PC-9 (cell line): ENCODE data around the gene PWWP2A. TPM values are rescaled to one million over a fixed set of nuclear protein-coding genes. Genes with fewer than 3 reads are reported as not detected.

Experiments
- BruUV-seq: library from RNA; stranded (reverse); fragments of 400-500 nt; replicated peaks from 2 replicates; lab custom pipeline; 2021; lab: Mats Ljungman, UMichigan
- CTCF ChIA-PET: fragments of 300-600 bp; sonication (Branson Sonifier 250); formaldehyde crosslinking; loops from one replicate; lab custom pipeline; 2022; ENCODE audit warnings: antibody characterized with exemption; lab: Charles Lee
- POLR2A ChIA-PET: fragments of 300-600 bp; sonication (Branson Sonifier 250); formaldehyde crosslinking; loops from one replicate; lab custom pipeline; 2022; ENCODE audit warnings: antibody characterized with exemption; ENCODE audit not compliant: unreplicated experiment; lab: Charles Lee
- DNase-seq, 2 experiments: peaks; one replicate each; pipeline versions ENCODE4 v3.0.0 to v3.0.0-alpha.2; 2015 to 2022; ENCODE audit warnings: mixed read lengths in 1 of 2
- H2AFZ ChIP-seq: fragments of 200-600 bp; sonication (generic); 2 replicates; pipeline ENCODE4 v1.8.1; 2017; ENCODE audit warnings: antibody characterized with exemption
- H3F3A ChIP-seq: fragments of 200-600 bp; sonication (generic); 2 replicates; pipeline ENCODE4 v1.8.1; 2017; ENCODE audit warnings: antibody characterized with exemption, mild to moderate bottlenecking, low read depth; ENCODE audit not compliant: insufficient read depth
- H3K27ac ChIP-seq: fragments of 200-600 bp; sonication (generic); 2 replicates; pipeline ENCODE4 v1.6.1; 2016; ENCODE audit warnings: mixed run types
- H3K27me3 ChIP-seq: fragments of 200-600 bp; sonication (generic); 2 replicates; pipeline ENCODE4 v1.6.1; 2016; ENCODE audit warnings: low read depth, mixed run types; ENCODE audit not compliant: insufficient read depth
- H3K36me3 ChIP-seq: fragments of 200-600 bp; sonication (generic); 2 replicates; pipeline ENCODE4 v1.6.1; 2016; ENCODE audit warnings: low read depth, mixed run types
- H3K4me1 ChIP-seq: fragments of 200-600 bp; sonication (generic); replicated peaks from 2 replicates; pipeline ENCODE4 v1.6.1; 2016; ENCODE audit warnings: mixed run types; ENCODE audit not compliant: insufficient read depth
- H3K4me2 ChIP-seq: fragments of 200-600 bp; sonication (generic); 2 replicates; pipeline ENCODE4 v1.6.1; 2017; ENCODE audit warnings: mixed run types
- H3K4me3 ChIP-seq: fragments of 200-600 bp; sonication (generic); 2 replicates; pipeline ENCODE4 v1.6.1; 2016; ENCODE audit warnings: mixed run types
- H3K79me2 ChIP-seq: fragments of 200-600 bp; sonication (generic); 2 replicates; pipeline ENCODE4 v1.6.1; 2017; ENCODE audit warnings: low read depth, mixed run types
- H3K9me2 ChIP-seq: fragments of 200-600 bp; sonication (generic); 2 replicates; pipeline ENCODE4 v1.8.1; 2017; ENCODE audit warnings: mild to moderate bottlenecking; ENCODE audit not compliant: insufficient read depth
- H3K9me3 ChIP-seq: fragments of 200-600 bp; sonication (generic); 2 replicates; pipeline ENCODE4 v1.8.1; 2016; ENCODE audit warnings: low read depth; ENCODE audit not compliant: insufficient read depth
- H4K20me1 ChIP-seq: fragments of 200-600 bp; sonication (generic); 2 replicates; pipeline ENCODE4 v1.8.1; 2017; ENCODE audit not compliant: insufficient read depth
- EZH2 ChIP-seq: fragments of 200-600 bp; sonication (generic); IDR thresholded peaks from 2 replicates; pipeline ENCODE4 v1.8.0; 2017; ENCODE audit warnings: antibody characterized with exemption, low read depth
- intact Hi-C: fragments of 100-400 bp; cut with micrococcal nuclease; formaldehyde crosslinking; loops from one replicate; pipeline ENCODE4 v1.10.0; 2022; ENCODE audit not compliant: unreplicated experiment
- total RNA-seq: library from RNA; stranded (reverse); gene quantifications from 2 replicates; pipeline ENCODE4 v1.2.3, GENCODE V29; 2021
- TF ChIP-seq, protein P1 (sequence below): fragments of 200-600 bp; sonication (generic); conservative IDR thresholded peaks from 2 replicates; pipeline ENCODE4 v1.6.1; 2017; ENCODE audit warnings: mixed run types, antibody characterized with exemption, mild to moderate bottlenecking, moderate library complexity

PWWP2A gene
- total RNA-seq, 1 experiment from 2014 or later: 19.9 TPM

DNA sequence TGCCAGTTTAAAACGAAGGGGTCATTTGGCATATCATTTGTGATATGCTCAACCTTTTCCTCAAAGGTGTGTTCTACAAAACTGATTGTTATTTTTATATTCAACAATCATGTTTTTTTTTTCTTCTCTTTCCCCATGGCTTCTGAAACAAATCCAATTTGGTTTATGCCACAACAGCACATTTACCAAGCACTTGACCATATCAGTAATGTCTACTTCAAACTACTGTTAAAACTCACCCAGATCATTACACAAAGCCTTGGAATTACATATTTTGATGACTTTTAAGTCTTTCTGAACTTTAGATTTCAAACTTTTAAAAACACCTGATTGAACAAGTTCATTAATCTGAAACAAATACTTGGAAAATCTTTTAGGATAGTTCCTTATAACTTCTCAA is 29.2 kb downstream of the PWWP2A start:
- Histone ChIP-seq H3K4me2 (no peak overlapping the region), H3K4me1 (no peaks in the 10 kb centered on the region), H3K4me3 (no peak overlapping the region), H3K27ac (no peak overlapping the region), H3F3A (0 out of 2 replicates have a peak, but pooled peaks cover 8% of the 10 kb centered on the region), H4K20me1 (no peaks in the 10 kb centered on the region), H3K9me2 (no peaks in the 10 kb centered on the region), H3K36me3 (0 out of 2 replicates have a peak, but pooled peaks cover 6% of the 10 kb centered on the region), H2AFZ (no peak overlapping the region), H3K9me3 (no peaks in the 10 kb centered on the region), H3K79me2 (no peaks in the 10 kb centered on the region), H3K27me3 (no peaks in the 10 kb centered on the region)
- DNase-seq: no peak
- no peak for TF ChIP-seq EZH2
- TF ChIP-seq, protein P1, sequence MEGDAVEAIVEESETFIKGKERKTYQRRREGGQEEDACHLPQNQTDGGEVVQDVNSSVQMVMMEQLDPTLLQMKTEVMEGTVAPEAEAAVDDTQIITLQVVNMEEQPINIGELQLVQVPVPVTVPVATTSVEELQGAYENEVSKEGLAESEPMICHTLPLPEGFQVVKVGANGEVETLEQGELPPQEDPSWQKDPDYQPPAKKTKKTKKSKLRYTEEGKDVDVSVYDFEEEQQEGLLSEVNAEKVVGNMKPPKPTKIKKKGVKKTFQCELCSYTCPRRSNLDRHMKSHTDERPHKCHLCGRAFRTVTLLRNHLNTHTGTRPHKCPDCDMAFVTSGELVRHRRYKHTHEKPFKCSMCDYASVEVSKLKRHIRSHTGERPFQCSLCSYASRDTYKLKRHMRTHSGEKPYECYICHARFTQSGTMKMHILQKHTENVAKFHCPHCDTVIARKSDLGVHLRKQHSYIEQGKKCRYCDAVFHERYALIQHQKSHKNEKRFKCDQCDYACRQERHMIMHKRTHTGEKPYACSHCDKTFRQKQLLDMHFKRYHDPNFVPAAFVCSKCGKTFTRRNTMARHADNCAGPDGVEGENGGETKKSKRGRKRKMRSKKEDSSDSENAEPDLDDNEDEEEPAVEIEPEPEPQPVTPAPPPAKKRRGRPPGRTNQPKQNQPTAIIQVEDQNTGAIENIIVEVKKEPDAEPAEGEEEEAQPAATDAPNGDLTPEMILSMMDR: no peak
- BruUV-seq: no TSS peak
- ChIA-PET POLR2A (no interaction called here), CTCF (no interaction called here)
- intact Hi-C loops: no loop called here

DNA sequence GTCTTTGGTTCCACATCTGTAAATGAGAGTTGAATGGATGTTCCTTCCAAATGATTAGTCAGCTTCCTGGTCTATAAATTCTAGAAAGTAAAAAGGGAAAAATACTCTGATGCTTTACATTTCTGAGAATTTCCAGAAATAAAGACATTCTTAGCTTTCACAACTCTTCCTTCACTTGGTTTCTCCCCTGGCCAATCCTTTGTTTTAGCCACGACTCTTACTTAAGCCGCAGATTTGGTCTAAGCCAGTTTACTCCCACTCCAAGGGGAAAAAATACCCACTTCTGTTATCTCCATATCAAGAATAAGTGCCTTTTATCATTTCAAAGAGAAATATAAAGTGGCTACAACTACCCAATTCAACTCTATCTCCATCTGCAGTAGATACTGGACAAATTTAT is 29.7 kb downstream of the PWWP2A start:
- ChIA-PET POLR2A (no interaction called here), CTCF (no interaction called here)
- no peak overlapping the region for H2AFZ ChIP-seq
- H3K36me3 ChIP-seq: 0 out of 2 replicates have a peak, but pooled peaks cover 6% of the 10 kb centered on the region
- intact Hi-C loops: no loop called here
- no peaks in the 10 kb centered on the region for H3K9me3 ChIP-seq
- H3K27me3 ChIP-seq: no peaks in the 10 kb centered on the region
- DNase-seq: no peak
- no peak overlapping the region for H3K4me2 ChIP-seq
- 0 out of 2 replicates have a peak, but pooled peaks cover 8% of the 10 kb centered on the region for H3F3A ChIP-seq
- no peaks in the 10 kb centered on the region for H3K9me2 ChIP-seq
- H3K79me2 ChIP-seq: no peaks in the 10 kb centered on the region
- no TSS peak for BruUV-seq
- no peak overlapping the region for H3K4me3 ChIP-seq
- no peaks in the 10 kb centered on the region for H3K4me1 ChIP-seq
- no peak for TF ChIP-seq EZH2
- TF ChIP-seq, protein P1: no peak
- H3K27ac ChIP-seq: no peak overlapping the region
- no peaks in the 10 kb centered on the region for H4K20me1 ChIP-seq

DNA sequence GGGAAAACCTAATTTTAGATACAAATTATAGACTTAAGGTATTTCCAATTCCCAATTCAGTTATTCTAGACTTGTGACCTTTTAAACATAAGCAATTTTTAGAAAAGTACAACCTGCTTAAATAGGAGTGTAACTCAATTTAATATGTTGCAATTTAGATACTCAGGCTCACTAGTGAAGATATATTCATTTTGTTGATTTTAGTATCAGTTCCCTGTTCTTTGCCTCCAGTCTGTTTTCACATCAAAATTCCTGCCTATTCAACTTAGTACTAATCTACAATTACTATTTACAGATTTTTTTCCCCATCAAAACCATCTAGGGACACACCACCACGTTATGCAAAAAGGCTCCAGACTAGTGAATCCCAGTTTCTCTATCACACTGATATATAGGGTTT is 30.4 kb downstream of the PWWP2A start:
- BruUV-seq: no TSS peak
- H3K27ac ChIP-seq: no peak overlapping the region
- H3K4me3 ChIP-seq: no peak overlapping the region
- no peaks in the 10 kb centered on the region for H3K4me1 ChIP-seq
- no peaks in the 10 kb centered on the region for H3K27me3 ChIP-seq
- no peak overlapping the region for H3K4me2 ChIP-seq
- no peak overlapping the region for H2AFZ ChIP-seq
- H3K9me3 ChIP-seq: no peaks in the 10 kb centered on the region
- intact Hi-C loops: no loop called here
- 0 out of 2 replicates have a peak, but pooled peaks cover 6% of the 10 kb centered on the region for H3K36me3 ChIP-seq
- no peaks in the 10 kb centered on the region for H3K9me2 ChIP-seq
- no peaks in the 10 kb centered on the region for H4K20me1 ChIP-seq
- no peak for DNase-seq
- TF ChIP-seq, protein P1: no peak
- TF ChIP-seq EZH2: no peak
- ChIA-PET CTCF (no interaction called here), POLR2A (interaction anchor here (0.6 kb wide), 1 partner anchor 267 kb away, joined by 3 read pairs; no protein-coding TSS in a partner anchor)
- H3K79me2 ChIP-seq: no peaks in the 10 kb centered on the region
- 0 out of 2 replicates have a peak, but pooled peaks cover 8% of the 10 kb centered on the region for H3F3A ChIP-seq
